ENCODE measurements around the gene KLF7.
A peak's percentile ranks its signal among the peaks of the same experiment; 100 is the strongest.
"Not testable (repeated sequence)": the region's sequence is repeated elsewhere in the genome, so short reads cannot be mapped to it uniquely, and the experiment has no call there.

Gene KLF7

GRCh38 chr2:207048416-207048815 is 117.3 kb downstream of the KLF7 start:
- DNase-seq, result no peak

GRCh38 chr2:207046724-207047123 is 119.0 kb downstream of the KLF7 start:
- peak; percentile 45 for DNase-seq

DNA sequence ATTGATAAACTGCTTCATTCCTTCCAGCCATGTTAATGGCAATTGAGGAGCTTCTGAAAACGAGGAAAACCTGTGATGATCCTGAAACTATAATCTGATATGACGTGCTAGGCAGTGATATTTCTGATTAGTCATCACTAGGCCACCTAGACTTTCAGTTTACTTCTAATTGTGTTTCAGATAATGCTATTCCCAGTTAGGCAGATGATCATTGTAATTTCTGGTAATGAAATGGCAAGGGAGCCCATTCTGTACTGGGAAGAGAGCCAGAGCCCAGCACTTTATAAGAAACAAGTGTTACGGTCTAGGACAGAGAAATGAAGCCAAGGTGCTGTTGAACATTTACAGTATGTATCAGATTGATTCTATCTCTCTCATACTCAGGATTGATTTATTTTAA is 120.2 kb downstream of the KLF7 start:
- DNase-seq, result no peak

GRCh38 chr2:207044379-207045362 is 121.1 kb downstream of the KLF7 start:
- DNase-seq, result no peak

DNA sequence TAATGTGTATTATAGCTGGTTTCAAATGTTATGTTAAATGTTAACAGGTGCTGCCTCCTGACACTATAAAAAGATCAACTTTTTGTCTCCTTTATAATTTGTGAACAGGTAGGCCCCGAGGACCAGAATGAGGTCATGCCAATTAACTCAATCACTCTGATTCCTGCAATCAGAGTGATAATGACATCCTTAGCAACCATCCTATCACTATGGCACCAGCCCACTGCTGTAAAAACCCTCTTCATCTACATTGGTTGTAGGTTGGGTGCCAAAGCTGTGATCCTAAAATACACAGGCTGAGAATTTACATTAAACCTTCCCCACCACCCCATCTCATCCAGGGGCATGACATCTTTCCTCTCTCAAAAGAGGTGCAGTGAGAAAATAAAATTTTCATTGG is 122.9 kb downstream of the KLF7 start:
- no peak for DNase-seq

DNA sequence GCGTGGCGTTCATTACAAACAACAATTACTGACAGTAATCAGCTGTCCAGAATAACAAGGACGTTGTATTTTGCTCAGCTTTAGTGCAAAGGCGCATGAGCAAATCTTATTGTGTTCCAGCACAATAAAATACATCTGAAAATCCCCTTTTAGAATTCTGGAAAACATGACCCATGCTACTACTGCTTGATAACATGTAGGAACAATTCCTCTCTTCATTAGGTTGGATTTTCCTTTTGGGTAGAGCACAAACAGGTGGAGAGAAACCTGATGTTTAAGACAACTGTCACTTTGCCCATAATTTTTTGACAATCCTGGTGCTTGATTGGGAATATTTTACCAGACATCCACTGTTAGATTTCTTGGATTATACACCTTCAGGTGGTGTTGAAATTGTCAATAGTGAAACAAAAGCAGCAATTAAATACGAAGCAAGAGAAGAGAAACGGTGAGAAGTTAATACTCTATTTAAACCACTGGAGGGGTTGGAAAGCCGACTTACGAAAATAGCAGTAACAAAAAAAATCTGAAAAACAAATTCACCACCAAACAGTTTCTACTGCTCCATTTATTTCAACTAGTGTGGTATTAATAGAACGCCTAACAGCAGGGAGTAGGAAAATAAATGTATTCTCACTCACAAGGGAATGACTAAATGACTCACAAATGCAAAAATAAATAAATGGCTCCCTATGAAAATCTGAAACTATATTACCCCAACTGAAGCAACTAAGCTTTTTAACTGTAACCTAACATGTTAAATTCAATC is 123.8 kb downstream of the KLF7 start:
- DNase-seq, result no peak

- DNase-seq, result no peak
These were observed 124.5 kb downstream of the KLF7 start for GRCh38 chr2:207041279-207041678.

GRCh38 chr2:207040696-207041095 is 125.1 kb downstream of the KLF7 start:
- no peak for DNase-seq

DNA sequence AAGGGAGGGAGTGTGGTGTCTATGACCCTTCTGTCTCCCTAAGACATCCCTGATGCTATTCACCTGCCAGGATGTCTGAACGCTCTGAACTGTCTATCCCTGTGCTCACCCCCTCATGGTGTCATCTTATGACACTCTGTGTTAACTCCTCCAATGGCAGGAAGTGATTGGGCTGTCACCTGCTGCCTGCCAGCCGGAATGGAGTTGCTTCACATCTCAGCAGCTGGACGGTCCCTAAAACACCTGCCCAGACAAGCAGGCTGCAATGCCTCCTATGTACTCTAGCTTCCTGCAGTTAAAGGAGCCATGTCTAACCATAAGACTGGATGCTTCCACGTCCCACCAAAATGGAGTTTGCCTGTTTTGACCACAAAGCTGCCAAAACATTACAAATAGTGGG is 126.5 kb downstream of the KLF7 start:
- DNase-seq, result no peak

DNA sequence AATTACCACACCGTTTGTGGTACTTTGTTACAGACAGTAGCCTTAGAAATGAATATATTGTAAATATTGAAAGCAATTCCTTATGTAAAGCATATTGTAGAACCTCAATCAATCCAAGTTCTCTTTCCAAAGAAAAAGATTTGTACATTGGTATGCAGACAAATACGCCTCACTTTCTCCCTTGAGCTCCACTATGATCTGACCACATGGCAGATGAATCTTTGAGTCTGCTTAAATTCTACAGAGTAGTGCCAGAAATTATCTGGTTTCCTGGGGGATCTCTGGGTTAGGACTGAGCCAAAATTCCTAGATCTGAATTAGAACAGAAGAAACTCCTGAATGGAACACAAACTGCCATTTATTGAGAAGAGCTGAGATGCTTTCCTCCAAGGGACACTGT is 127.4 kb downstream of the KLF7 start:
- no peak for DNase-seq

- DNase-seq, result no peak
These were observed 127.9 kb downstream of the KLF7 start for GRCh38 chr2:207037896-207038295.

- DNase-seq, result not testable (repeated sequence)
These were observed 128.7 kb downstream of the KLF7 start for GRCh38 chr2:207037023-207037422.

DNA sequence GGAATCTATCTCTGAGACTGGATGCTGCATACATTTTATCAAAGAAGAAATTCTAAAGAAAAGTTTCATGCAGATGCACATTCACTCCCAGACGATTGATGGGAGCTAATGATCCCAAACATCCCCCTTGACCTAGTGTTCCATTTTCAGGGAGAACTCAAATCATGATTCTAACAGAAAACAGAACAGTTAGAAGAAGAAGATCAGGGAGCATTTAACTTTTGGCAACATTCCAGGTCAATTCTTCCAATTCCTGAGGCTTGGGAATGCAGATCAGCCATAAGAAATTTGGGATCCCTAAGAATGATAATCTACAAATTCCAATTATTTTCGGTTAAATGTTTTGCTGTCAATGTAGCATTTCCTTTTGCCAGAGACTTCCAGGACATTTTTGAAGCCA is 129.9 kb downstream of the KLF7 start:
- no peak for DNase-seq

- no peak for DNase-seq
These were observed 133.3 kb downstream of the KLF7 start for GRCh38 chr2:207032490-207032889.

Measured in KG1 (cell line).